ENCODE data around the gene CHD3. TPM values are rescaled to one million over a fixed set of nuclear protein-coding genes. Genes with fewer than 3 reads are reported as not detected.
A peak's percentile ranks its signal among the peaks of the same experiment; 100 is the strongest.

Gene CHD3
- total and polyA plus RNA-seq, 2 of the 13 experiments (the other 11 are each of a cell fraction or from before 2014, with no cell fraction given) = 2.7 to 3.7 TPM

DNA sequence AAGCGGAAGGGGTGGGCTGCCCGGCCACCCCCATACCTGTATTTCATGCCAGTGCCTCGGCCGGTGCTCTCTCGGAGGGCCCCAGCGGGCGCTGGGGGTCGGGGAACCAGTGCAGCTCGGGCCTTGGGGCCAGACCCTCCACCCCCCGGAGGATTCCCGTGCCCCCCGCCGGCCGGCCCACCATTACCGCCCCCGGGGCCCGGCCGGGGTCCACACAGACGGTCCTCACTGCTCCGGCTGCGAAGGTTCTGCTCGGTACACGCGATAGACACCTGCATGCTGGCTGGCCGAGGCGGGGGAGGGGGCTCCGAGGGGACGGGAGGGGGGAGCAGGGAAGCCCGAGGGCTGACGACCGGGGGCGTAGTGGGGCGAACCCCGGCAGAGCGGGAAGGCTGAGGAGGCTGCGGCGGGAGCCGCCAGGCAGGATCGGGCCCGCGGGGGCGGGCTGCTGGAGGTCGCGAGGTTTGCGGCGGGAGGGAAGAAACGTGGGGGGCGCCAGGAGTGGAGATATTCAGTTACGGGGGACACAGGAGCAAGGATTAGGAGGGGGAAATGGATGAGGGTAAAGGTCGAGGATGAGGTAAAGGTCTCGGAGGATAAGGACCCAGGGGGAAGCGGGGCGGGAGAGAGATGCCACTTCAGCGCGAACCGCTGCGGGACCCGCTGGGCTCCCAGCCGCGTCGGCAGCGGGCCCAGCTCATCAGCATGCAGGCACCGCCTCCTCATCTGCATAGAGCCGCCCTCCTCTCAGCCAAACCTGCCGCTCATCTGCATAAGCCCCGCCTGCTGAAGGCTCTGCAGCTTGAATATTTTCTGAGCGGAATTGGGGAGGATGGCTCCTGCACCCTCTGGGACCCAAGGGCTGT lies 40.8 kb downstream of the CHD3 start, which contains the start of gene KCNAB3:
Gene KCNAB3, minus strand, starts transcription at position 699 of the 866 bp plus-strand sequence. Its CDS starts 421 bp downstream, at position 278.
- Histone ChIP-seq H3K4me1 (ENCODE audit: insufficient read depth, low read length) (peaks cover 26% of the 10 kb centered on the region), H3K79me2 (ENCODE audit: insufficient read depth, low read length) (peaks cover 14% of the 10 kb centered on the region), H3K27ac (ENCODE audit: extremely low read length, insufficient read depth, low read length) (no peak within 1 kb of the TSS), H2AFZ (ENCODE audit: low read length) (no peak within 1 kb of the TSS), H3K4me3 (replicated peaks in 1 of 3; ENCODE audit: insufficient read depth in 1 of 3, low read depth in 2 of 3, low read length in 3 of 3) (no peak within 1 kb of the TSS), H3K36me3 (replicated peaks in 1 of 2; ENCODE audit: control insufficient read depth in 1 of 2, insufficient read depth in 2 of 2, low read length in 2 of 2) (no peaks in the 10 kb centered on the region; a peak in 1 of 5 replicates), H3K4me2 (ENCODE audit: low read depth, low read length) (peak within 1 kb of the TSS; percentile 68; the same call in 1 of the 2 replicates), H3K27me3 (ENCODE audit: control insufficient read depth in 1 of 2, insufficient read depth in 2 of 2, low read length in 2 of 2) (no peaks in the 10 kb centered on the region; a peak in 1 of 5 replicates), H3K9me3 (ENCODE audit: low read length) (no peaks in the 10 kb centered on the region), H4K20me1 (ENCODE audit: insufficient read depth, low read length) (no peaks in the 10 kb centered on the region), H3K9ac (ENCODE audit: insufficient read depth, low read depth, low read length) (no peak within 1 kb of the TSS)
- intact Hi-C loops (cut with micrococcal nuclease; ENCODE audit: unreplicated experiment) = loop anchor here (5.0 kb wide), 1 partner anchor 58 kb away; no protein-coding TSS in a partner anchor
- no peak for FAIRE-seq
- ChIA-PET POLR2A (no interaction called here), CTCF (ENCODE audit: low intra/inter-chr PET ratio, low total read pairs) (no interaction called here)
- TF ChIP-seq RBFOX2 (IDR thresholded peaks at IDR 0.05; ENCODE audit: low read depth, low read length) (peak; percentile 53; the same call in 1 of the 2 replicates), U2AF2 (IDR thresholded peaks at IDR 0.05; ENCODE audit: low read depth, low read length) (no peak), ZBTB20 (CRISPR knock-in tag; IDR thresholded peaks at IDR 0.05; ENCODE audit: borderline replicate concordance, low read depth) (no peak), ONECUT2 (CRISPR knock-in tag; IDR thresholded peaks at IDR 0.05) (no peak), SALL1 (CRISPR knock-in tag; IDR thresholded peaks at IDR 0.05) (no peak)
- TF ChIP-seq, protein P1, sequence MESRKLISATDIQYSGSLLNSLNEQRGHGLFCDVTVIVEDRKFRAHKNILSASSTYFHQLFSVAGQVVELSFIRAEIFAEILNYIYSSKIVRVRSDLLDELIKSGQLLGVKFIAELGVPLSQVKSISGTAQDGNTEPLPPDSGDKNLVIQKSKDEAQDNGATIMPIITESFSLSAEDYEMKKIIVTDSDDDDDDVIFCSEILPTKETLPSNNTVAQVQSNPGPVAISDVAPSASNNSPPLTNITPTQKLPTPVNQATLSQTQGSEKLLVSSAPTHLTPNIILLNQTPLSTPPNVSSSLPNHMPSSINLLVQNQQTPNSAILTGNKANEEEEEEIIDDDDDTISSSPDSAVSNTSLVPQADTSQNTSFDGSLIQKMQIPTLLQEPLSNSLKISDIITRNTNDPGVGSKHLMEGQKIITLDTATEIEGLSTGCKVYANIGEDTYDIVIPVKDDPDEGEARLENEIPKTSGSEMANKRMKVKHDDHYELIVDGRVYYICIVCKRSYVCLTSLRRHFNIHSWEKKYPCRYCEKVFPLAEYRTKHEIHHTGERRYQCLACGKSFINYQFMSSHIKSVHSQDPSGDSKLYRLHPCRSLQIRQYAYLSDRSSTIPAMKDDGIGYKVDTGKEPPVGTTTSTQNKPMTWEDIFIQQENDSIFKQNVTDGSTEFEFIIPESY (CRISPR knock-in tag; IDR thresholded peaks at IDR 0.05) = peak; percentile 21; the same call in 1 of the 2 replicates
- in situ Hi-C loops (cut with HindIII; ENCODE audit: extremely low pct_ligation_motif_present, low pct_unique_long_range_greater_than_20kb) = no loop called here
- no peak for DNase-seq (ENCODE audit: low spot score)
- ATAC-seq = no peak
- WGBS (ENCODE audit: low lambda C conversion rate) = 96% methylated on average over 53 of the region's 67 CpGs
- BruUV-seq (replicated peaks) = no TSS peak
